HG03135 (cell line): ENCODE data around the gene KCNK15.

Experiments used
- ATAC-seq: cut with Tn5 transposase; IDR thresholded peaks from one replicate; pipeline ENCODE4 v1.9.1; 2021; ENCODE audit warnings: mild to moderate bottlenecking, moderate library complexity; ENCODE audit not compliant: unreplicated experiment

KCNK15 gene

DNA sequence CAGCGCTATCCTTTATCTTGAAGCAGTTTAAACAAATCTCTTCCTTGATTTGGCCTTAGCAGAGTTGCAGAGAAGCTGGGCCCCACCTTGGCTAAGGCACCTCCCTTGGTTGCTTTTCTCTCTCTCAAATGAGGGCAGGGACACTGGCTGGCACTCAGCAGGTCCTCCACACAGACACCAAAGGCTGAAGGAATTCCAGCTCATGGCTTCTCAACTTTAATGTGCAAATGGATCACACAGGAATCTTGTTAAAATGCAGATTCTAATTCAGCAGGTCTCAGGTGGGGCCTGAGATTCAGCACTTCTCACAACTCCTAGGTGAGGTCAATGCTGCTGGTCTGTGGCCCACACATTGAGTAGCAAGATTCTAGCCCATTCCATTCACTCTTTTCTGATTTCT is 39.0 kb downstream of the KCNK15 start:
- no peak for ATAC-seq

DNA sequence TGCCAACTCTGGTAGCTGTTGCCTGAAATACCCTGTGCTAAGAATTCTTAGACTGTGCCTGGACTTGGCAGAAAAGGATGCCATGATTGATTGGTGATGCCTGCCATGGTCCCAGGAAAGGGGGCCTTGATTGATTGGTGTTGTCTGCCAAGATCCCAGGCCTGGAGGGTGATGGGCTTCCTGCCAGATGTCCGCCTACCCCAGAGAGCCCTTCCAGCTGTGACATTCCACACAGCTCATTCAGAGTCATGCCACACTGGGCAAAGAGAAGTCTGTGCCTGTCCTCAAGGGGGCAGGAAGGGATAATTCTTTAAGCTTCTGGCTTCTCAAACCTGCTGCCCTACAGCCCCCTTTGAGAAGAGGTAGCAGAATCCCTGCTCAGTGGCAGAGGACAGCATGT is 40.1 kb downstream of the KCNK15 start:
- ATAC-seq = no peak

DNA sequence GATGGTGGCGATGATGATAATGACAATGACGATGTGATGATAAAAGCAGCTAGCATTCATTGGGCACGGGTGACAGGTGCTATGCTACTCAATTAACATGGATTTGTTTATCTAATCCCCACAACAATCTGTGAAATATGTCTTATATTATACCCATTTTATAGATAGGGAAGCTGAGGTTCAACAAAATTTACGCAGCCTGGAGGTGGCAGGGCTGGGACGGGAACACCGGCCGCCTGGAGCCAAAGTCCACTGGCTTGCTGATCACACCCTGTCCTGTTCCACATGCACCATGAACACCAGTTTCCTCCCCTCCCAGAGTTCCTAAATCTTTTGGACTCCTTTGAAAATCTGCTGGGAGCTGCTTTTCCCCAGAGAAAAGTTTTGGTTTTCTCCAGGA is 41.6 kb downstream of the KCNK15 start:
- no peak for ATAC-seq

DNA sequence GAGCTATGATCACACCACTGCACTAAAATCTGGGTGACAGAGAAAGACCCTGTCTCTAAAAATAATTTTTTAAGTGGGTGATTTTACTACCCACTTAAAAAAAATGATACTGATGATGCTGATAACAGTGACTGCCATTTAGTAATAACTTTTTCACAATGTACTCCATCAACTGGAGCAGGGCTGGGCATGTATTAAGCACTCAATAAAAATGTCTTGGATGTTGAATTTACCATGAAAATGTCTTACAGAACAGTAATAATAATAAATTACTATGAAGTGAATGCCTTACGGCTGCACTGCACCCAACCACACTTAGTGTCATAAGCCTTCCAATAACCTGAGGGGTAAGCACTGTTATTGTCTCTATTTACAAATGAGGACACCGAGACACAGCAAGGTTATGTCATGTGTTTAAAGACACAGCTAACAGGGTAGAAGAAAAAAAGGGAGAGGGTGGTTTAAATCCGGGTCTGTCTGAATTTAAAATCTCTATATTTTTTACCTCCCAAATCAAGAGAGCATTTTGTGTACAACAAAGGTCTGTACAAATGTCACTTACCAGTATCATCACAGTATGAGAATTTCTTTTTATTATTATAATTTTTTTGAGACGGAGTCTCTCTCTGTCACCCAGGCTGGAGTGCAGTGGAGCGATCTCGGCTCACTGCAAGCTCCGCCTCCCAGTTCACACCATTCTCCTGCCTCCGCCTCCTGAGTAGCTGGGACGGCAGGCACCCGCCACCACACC is 43.2 kb downstream of the KCNK15 start:
- no peak for ATAC-seq

DNA sequence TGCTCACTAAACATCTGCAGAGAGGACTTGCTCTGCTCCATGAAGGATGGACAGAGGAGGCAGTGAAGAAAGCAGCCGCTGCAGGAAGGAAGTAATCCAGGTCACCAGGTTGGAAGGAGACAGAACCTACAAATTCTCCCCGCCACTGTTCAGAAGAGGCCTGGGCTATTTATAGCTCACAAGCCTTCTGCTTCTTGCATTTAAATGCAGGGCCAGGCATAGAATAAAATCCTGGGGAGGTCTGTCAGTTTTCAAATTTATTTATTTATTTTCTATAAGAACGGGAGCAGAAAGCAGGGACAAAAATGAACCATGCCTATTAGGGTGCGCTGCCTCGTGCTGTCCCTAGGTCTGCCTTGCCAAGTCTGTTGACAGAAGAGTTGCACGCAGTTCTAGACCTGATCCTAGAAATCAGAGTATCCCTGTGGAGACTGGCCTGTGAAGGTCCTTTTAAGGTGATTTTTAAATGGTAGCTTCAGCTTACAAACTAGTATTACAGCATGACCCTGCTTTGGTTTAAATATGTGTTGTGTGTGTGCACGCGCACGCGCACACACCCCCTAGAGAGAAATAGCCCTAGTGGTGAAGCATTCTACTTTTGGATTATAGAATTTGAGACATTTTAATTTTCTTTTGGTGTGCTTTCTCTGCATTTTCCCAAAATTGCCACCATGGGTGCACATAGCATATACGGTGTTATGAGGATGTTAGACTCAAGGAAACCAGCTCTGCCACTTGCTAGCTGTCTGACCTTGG is 45.2 kb downstream of the KCNK15 start:
- ATAC-seq = no peak

DNA sequence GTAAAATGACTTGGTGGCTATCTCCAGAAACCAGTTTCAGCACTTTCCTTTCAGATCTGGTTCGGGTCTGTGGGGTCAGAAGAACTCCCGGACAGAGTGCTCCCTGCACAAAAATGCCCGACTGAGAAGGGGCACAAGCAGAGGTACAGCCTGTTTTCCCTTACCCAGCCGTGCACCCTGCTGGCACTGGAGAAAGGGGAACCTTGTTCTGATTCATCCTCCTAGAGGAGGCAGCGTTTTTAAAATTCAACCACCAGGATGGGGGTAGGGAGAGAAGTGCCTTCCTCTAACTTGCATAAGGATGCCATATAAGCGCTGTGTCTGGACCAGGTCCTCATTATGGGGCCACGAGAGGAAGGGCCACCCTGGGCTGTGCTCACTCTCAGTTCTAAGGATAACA is 47.1 kb downstream of the KCNK15 start:
- ATAC-seq = no peak

DNA sequence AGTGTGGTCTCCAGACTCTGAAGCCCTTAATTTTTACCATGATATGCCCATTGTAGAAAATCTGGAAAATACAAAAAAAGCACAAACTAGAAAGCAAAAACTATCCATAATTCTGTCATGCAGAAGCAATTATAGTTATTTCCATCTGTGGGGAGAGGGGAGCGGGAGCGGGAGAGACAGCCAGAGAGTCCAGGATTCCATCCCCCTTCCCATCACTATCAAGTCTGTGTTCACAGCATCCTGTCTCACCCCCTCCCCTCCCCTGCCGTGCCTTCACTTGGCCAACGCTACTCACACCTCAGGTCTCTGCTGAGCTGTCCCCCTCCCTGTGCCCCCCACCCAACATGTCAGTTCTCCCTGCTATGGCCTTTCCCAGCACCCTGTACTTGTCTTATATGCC is 50.2 kb downstream of the KCNK15 start:
- ATAC-seq = no peak

DNA sequence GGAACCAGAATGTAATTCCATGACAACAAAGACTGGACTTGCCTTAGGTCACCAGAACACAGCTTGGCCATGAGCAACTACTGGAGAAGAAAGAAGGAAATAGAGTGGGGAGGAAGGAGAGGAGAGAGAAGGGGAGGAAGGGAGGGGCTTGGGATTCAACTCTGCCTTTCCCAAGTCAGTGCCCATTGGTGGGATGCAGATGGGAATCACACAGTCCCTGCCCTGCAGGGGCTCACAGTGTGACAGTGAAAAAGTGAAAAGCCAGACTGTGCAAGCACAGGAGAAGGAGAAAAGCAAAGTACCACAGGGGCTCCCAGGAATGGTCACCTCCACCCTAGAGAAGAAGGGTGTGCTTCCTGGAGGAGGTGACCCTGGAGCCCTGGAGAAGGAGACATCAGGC is 50.6 kb downstream of the KCNK15 start:
- no peak for ATAC-seq

DNA sequence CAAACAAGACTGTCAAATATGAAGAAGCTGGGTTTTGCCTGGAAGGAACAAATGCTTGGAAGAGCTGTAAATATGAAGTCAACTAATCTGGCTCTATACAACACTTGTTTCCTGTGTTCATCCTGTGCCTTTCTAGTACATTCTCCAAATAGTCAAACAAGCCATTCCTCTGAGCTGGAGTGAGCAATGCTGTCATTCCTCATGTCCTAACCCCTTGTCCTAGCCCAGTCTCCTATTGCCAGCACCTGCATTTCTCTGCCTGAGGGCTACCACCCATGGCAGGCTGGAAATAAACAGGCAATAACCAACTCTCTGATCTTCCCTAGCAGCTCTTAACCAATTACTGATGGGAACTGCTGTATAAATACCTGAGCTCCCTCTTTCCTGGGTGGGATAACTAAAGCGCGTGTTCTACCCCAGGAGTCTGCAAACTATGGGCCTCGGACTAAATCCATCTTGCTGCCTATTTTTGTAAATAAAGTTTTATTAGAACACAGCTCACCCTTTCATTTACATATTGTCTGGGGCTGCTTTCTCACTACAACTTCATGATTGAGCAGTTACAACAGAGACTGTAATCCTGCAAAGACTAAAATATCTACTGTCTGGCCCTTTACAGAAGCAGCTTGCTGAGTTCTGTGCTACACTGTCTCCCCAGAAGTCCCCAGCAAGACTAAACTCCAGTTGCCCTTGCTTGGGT is 51.2 kb downstream of the KCNK15 start:
- ATAC-seq = no peak

DNA sequence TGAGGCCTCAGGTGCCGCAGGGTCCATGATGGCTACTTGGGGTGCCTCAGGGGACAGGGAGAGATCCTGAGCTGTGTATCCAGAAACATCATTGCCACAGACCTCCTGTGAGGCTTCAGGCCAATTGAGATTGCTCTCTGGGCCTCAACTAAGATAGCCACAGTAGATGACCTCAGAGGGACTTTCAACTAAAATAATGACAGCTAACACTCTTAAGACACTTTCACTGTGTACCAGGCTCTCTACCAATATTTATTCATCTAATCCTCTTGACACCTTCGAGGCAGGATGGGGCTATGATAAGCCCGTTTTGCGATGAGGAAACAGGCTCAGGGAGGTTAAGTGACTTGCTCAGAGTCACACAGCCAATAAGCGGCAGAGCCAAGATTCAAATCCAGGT is 54.0 kb downstream of the KCNK15 start:
- no peak for ATAC-seq

DNA sequence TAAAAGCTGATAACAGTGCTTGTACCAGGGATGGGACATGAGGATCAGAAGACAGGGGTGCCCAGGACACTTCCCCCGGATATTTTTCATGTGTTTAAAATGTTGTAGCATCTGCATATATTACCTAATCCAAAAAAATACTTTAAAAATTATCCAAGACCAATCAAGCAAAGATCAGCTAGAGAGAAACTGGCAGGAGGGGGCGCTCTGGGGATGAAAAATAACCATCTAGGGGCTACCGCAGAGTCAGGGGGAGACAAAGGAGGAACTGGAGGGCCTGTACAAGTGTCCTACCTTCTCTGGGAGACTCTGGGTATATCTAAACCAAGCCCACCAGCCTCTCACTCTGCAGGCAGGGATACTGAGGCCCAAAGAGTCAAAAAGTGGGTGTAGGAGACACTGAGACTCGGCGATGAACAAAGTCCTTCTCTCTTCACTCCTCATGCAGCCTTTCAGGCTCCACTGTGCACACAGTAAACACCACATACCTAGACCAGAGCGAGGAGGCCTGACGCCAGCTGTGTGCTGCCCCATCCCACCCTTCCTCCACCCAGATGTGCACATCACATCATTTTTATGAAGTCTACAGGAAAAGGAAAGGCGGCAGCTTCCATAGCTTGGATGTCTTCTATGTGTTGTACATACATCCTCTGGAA is 54.9 kb downstream of the KCNK15 start:
- no peak for ATAC-seq
